ENCODE measurements around the gene SLC41A2. TPM values are rescaled to one million over a fixed set of nuclear protein-coding genes. Genes with fewer than 3 reads are reported as not detected.

Gene SLC41A2
- total RNA-seq (2021; fragmentation: NEBNext Ultra II Directional; extraction: Animal tissue kit (Norgen Biotek cat#: 25700)) = 1 to 10 TPM; 6.7 to 9.4 (median 7.6) TPM
- long read RNA-seq, partial matches to known transcripts = 1 of 11 reads
- long read RNA-seq, other reads (novel, unspliced or antisense) = 10 of 11 reads

- H3K36me3 Mint-ChIP-seq (ENCODE audit: low read depth) = no peaks in the 10 kb centered on the region
- peaks cover 8% of the 10 kb centered on the region for H3K27me3 Mint-ChIP-seq (ENCODE audit: insufficient read depth)
- TF ChIP-seq CTCF (IDR thresholded peaks at IDR 0.05) = peak; percentile 37
- H3K9me3 Mint-ChIP-seq = no peaks in the 10 kb centered on the region
- peaks cover 30% of the 10 kb centered on the region for H3K4me1 Mint-ChIP-seq (ENCODE audit: low read depth)
- H3K4me3 Mint-ChIP-seq = peak within 1 kb of the TSS; percentile 91
- DNase-seq = peak; percentile 92
- peak within 1 kb of the TSS; percentile 94 for H3K27ac Mint-ChIP-seq
Observed at GRCh38 chr12:104958001-104958804, at the start of gene SLC41A2. SLC41A2 (minus strand) TSS chr12:104958290; CDS start chr12:104928527, 29,763 bp downstream.

- DNase-seq = no peak
- Mint-ChIP-seq H3K4me1 (ENCODE audit: low read depth) (no peaks in the 10 kb centered on the region), H3K36me3 (ENCODE audit: low read depth) (peaks cover 49% of the 10 kb centered on the region), H3K9me3 (no peaks in the 10 kb centered on the region), H3K4me3 (no peak overlapping the region), H3K27me3 (ENCODE audit: insufficient read depth) (no peaks in the 10 kb centered on the region; the same call in 1 of the 2 replicates), H3K27ac (no peak overlapping the region)
- TF ChIP-seq CTCF (IDR thresholded peaks at IDR 0.05) = no peak
Observed at GRCh38 chr12:105001476-105001875, 43.4 kb upstream of the SLC41A2 start.

- no peak for TF ChIP-seq CTCF (IDR thresholded peaks at IDR 0.05)
- Mint-ChIP-seq H3K27me3 (ENCODE audit: insufficient read depth) (no peaks in the 10 kb centered on the region; the same call in 1 of the 2 replicates), H3K9me3 (no peaks in the 10 kb centered on the region), H3K36me3 (ENCODE audit: low read depth) (peaks cover 47% of the 10 kb centered on the region), H3K4me1 (ENCODE audit: low read depth) (no peaks in the 10 kb centered on the region), H3K27ac (no peak overlapping the region), H3K4me3 (no peak overlapping the region)
- no peak for DNase-seq
Observed at GRCh38 chr12:104999347-104999685, 41.2 kb upstream of the SLC41A2 start.

GRCh38 chr12:104998423-104999346 is 40.6 kb upstream of the SLC41A2 start:
- no peak overlapping the region for H3K27ac Mint-ChIP-seq
- H3K36me3 Mint-ChIP-seq (ENCODE audit: low read depth) = peaks cover 43% of the 10 kb centered on the region

More at GRCh38 chr12:104998423-104999346, 40.6 kb upstream of the SLC41A2 start:
- no peaks in the 10 kb centered on the region for H3K4me1 Mint-ChIP-seq (ENCODE audit: low read depth)
- TF ChIP-seq CTCF (IDR thresholded peaks at IDR 0.05) = no peak
- no peaks in the 10 kb centered on the region for H3K9me3 Mint-ChIP-seq
- DNase-seq = no peak
- H3K27me3 Mint-ChIP-seq (ENCODE audit: insufficient read depth) = no peaks in the 10 kb centered on the region; the same call in 1 of the 2 replicates
- no peak overlapping the region for H3K4me3 Mint-ChIP-seq

Data from HFFc6 (cell line).